Esophagus squamous epithelium (tissue), 5 donors: ENCODE results near the gene PAEP. TPM values are rescaled to one million over a fixed set of nuclear protein-coding genes. Genes with fewer than 3 reads are reported as not detected.

ENCODE experiments used
- DNase-seq: peaks from one replicate; lab custom pipeline; 2025; lab: John Stamatoyannopoulos, UW
- H3K27ac ChIP-seq, 4 donors: fragments of 200-600 bp; sonication (generic); one replicate each; pipeline ENCODE4 v1.5.1; 2016 to 2019; ENCODE audit warnings: mild to moderate bottlenecking in 1 of 4
- H3K27me3 ChIP-seq, 4 donors: fragments of 200-600 bp; sonication (generic); 1 replicate in 3 of 4; 2 replicates in 1 of 4; pipeline versions ENCODE4 v1.5.1 to v1.6.0; 2017 to 2021; ENCODE audit warnings: antibody characterized with exemption in 1 of 4
- H3K36me3 ChIP-seq, 3 donors: fragments of 200-600 bp; sonication (generic); one replicate each; pipeline ENCODE4 v1.5.1; 2016 to 2019
- H3K4me1 ChIP-seq, 3 donors: fragments of 200-600 bp; sonication (generic); one replicate each; pipeline ENCODE4 v1.5.1; 2017 to 2019
- H3K4me3 ChIP-seq, 4 donors: fragments of 200-600 bp; sonication (generic); 1 replicate in 3 of 4; 2 replicates in 1 of 4; pipeline ENCODE4 v1.5.1; 2016 to 2019; ENCODE audit warnings: mild to moderate bottlenecking in 2 of 4, moderate library complexity in 1 of 4
- H3K9me3 ChIP-seq, 3 donors: fragments of 200-600 bp; sonication (generic); one replicate each; pipeline ENCODE4 v1.5.1; 2016 to 2019
- CTCF ChIP-seq, 6 experiments: fragments of 450-650 bp in 4 of 6; fragments of 200-600 bp in 2 of 6; sonication (generic) in 2 of 6; IDR thresholded peaks; one replicate each; pipeline ENCODE4 v1.5.1; 2016 to 2019; ENCODE audit warnings: antibody characterized with exemption in 6 of 6, mild to moderate bottlenecking in 4 of 6, moderate library complexity in 4 of 6
- POLR2A ChIP-seq, 4 donors: fragments of 450-650 bp; IDR thresholded peaks; one replicate each; pipeline ENCODE4 v1.6.1; 2017; ENCODE audit warnings: antibody characterized with exemption in 4 of 4, mild to moderate bottlenecking in 4 of 4, moderate library complexity in 3 of 4
- WGBS, 2 donors: methylation state at CpG; one replicate each; pipeline ENCODE4 v1.1.5; 2018; 5-methylcytosine and 5-hydroxymethylcytosine counted together
- intact Hi-C: fragments of 100-400 bp; cut with DNase I; formaldehyde crosslinking; loops from one replicate; pipeline ENCODE4 v1.15.0; 2022
- total RNA-seq, 4 donors: library from RNA; depleted of rRNA; stranded (reverse); fragments of >200 nt; gene quantifications; one replicate each; pipeline ENCODE4 v1.1.0, GENCODE V29; 2016
- donor health status: DM: yes; HTN: yes; CAD: no.

Gene PAEP
- total RNA-seq, 4 donors from 2014 or later, result not detected

DNA sequence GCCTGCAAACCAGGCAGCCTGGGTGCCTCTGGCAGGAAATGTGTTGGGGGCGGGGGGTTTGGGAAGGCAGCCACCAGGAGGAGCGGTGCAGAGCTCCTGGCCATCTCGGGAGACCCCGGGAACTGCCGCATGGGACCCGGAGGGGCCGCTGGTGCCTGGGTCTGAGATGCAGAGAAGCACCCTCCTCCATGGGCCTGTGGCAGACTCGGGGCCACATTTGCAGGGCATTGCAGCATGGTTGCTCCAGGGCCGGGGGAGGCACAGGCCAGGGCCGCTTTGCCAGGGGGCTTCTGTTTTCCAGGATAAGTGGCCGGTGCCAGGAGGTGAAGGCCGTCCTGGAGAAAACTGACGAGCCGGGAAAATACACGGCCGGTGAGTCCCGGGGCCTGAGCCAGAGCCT, 38.6 kb upstream of the PAEP start:
- no peak for TF ChIP-seq POLR2A (IDR thresholded peaks at IDR 0.05)
- TF ChIP-seq CTCF (IDR thresholded peaks at IDR 0.05), result no peak
- intact Hi-C loops, result no loop called here
- WGBS, 2 donors, result 92% methylated on average over 9 of the region's 17 CpGs; no CpG with 5 or more reads in 1 of the 2 donors

GRCh38 chr9:135523521-135524129, 37.9 kb upstream of the PAEP start:
- DNase-seq, result no peak
- no peak for TF ChIP-seq CTCF (IDR thresholded peaks at IDR 0.05)
- TF ChIP-seq POLR2A (IDR thresholded peaks at IDR 0.05), result no peak
- intact Hi-C loops, result no loop called here
- Histone ChIP-seq H3K36me3 (no peaks in the 10 kb centered on the region), H3K4me3 (no peak overlapping the region), H3K4me1 (no peaks in the 10 kb centered on the region), H3K9me3 (no peaks in the 10 kb centered on the region), H3K27ac (no peak overlapping the region), H3K27me3 (peaks cover 0 to 73% (median 0%) of the 10 kb centered on the region in 4 donors)
- WGBS, 2 donors, result 55 to 72% methylated on average over 15 to 16 of the region's 21 CpGs

More for the DNA sequence above, 38.6 kb upstream of the PAEP start:
- DNase-seq, result no peak
- Histone ChIP-seq H3K9me3 (no peaks in the 10 kb centered on the region), H3K27me3 (peaks cover 0 to 76% (median 0%) of the 10 kb centered on the region in 4 donors), H3K27ac (no peak overlapping the region), H3K4me3 (no peak overlapping the region), H3K36me3 (no peaks in the 10 kb centered on the region), H3K4me1 (no peaks in the 10 kb centered on the region)

- intact Hi-C loops, result no loop called here
These were observed 37.3 kb upstream of the PAEP start for GRCh38 chr9:135524130-135524861.

DNA sequence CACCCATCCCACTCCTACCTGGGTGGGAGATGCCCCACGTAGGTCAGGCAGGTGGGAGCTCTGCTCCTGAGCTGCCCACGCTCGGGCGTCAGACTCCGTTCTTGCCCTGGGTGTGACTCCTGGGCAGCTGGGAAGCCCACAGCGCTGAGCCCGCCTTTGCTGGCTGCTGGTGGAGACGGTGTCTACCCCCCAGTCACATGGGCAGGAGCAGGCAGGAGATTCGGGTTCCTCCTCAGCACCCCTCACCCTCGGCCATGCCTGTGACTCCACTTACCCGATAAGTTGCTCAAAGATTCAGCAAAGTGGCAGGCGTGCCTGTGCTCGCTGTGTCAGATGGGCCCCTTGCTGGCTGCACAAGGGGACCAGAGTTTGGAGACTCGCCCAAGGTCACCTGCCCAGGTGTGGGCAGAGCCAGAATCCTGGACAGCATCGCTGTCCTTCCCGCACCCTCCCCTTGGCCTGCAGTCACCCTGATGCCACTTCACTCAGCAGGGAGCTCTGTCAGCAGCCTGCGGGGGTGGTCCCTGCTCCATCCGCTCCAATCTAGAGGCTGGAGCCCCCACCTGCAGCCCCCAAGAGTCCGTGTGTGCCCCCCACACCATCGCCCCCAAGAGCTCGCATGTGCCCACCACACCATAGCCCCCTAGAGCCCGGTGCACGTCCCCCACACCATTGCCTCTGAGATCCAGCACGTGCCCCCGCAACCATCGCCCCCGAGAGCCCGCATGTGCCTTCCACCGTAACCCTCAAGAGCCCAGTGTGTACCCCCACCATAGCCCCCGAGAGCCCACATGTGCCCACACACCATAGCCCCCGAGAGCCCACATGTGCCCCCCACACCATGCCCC, 36.1 kb upstream of the PAEP start:
- Histone ChIP-seq H3K36me3 (no peaks in the 10 kb centered on the region), H3K27ac (no peak overlapping the region), H3K9me3 (no peaks in the 10 kb centered on the region), H3K4me1 (no peaks in the 10 kb centered on the region), H3K27me3 (peaks cover 0 to 72% (median 0%) of the 10 kb centered on the region in 4 donors), H3K4me3 (no peak overlapping the region)
- DNase-seq, result no peak
- intact Hi-C loops, result no loop called here
- WGBS, 2 donors, result 79 to 86% methylated on average over 5 to 13 of the region's 31 CpGs
- no peak for TF ChIP-seq CTCF (IDR thresholded peaks at IDR 0.05)
- no peak for TF ChIP-seq POLR2A (IDR thresholded peaks at IDR 0.05)

More at GRCh38 chr9:135524130-135524861, 37.3 kb upstream of the PAEP start:
- no peak for TF ChIP-seq CTCF (IDR thresholded peaks at IDR 0.05)
- no peak for TF ChIP-seq POLR2A (IDR thresholded peaks at IDR 0.05)
- no peaks in the 10 kb centered on the region for H3K9me3 ChIP-seq
- H3K4me3 ChIP-seq, result no peak overlapping the region
- H3K4me1 ChIP-seq, result no peaks in the 10 kb centered on the region
- 25 to 60% methylated on average over 1 to 4 of the region's 27 CpGs for WGBS, 2 donors
- no peak for DNase-seq
- H3K27ac ChIP-seq, result no peak overlapping the region
- no peaks in the 10 kb centered on the region for H3K36me3 ChIP-seq
- peaks cover 0 to 72% (median 0%) of the 10 kb centered on the region in 4 donors for H3K27me3 ChIP-seq
